ENCODE data around the gene PLEKHA6.
"Not testable (repeated sequence)": the region's sequence is repeated elsewhere in the genome, so short reads cannot be mapped to it uniquely, and the experiment has no call there.

Gene PLEKHA6

DNA sequence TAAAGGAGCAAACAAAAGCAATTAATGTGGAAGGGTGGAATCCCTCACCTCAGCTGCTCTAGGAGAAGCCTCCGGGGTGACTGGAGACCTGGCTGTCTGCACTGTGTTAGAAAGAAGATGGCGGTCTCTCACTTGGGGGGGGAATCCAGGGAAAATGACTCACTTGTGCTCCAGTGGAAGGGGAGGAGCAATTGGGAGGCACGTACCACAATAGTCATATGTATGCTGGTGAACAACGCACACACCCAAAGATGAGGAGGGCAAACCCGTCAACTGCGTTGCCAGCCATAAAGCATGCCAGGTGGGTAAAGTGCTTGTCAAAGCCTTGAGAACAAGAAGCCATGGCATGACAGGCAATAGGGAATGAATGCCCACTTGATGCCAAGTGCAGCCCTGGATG lies 22.1 kb downstream of the PLEKHA6 start:
- no peak for DNase-seq (ENCODE audit: low read depth)

DNA sequence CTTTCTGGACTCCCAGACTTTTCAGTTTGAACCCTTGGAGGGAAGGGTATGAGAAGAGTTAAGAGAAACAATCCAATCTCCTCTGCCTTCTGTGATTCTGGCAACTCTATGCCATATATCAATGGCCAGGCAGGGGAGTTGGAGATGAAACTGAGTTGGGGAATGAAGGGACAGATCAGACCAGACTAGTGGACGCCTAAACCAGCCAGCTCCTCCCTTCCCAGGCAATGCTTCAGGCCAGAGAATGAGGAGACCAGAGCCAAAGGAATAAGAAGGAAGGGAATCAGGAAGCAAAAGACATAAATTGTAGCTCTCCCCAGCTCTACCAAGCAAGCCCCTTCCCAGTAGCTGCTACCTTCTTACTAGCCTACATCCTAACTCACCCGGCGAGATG lies 22.7 kb downstream of the PLEKHA6 start:
- no peak for DNase-seq (ENCODE audit: low read depth)

DNA sequence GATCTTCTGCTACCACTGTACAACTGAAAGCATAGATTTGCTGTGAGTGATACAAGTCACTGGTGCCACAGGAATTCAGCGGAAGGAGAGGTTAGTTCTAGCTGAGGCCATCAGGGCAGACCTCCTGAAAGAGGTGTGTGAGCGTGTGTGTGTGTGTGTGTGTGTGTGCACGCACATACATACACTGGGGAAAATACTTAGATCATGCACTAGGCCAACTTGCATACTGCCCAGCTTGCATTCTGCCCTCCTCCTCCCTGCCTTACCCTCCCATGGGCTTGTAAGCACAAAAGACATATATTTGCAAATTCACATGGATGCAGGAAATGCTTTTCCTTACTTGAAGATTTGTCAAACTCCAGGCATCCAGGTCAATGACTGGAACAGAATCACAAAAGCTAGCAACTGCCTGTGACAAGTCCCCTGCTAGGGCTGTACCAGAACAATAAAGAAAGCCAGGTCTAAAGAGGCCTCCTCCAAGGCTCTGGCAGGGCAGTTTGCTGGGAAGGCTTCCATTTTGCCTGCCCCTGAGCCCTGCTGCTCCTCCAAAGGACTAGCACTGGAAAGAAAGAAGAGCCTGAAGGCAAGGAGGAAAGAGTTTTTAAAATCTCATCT lies 23.2 kb downstream of the PLEKHA6 start:
- DNase-seq (ENCODE audit: low read depth) = no peak

DNA sequence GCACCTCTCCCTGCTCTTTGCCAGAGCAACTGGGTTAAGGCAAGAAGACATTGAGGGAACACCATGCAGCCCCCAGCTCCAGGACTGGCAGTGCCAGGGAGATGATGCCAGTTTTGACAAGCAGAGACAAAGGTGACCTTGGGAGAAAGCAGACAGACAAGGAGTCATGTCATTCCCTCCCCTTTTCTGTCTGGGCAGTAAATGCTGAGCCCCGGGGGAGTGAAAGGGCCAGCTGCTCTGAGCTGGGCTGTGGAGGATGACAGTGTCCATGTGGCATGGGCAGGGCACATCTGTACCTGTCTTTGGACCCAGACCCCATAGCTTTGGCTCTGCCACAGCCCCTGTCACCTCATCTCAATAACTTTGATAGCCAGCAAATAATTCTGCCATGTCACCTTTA lies 24.2 kb downstream of the PLEKHA6 start:
- no peak for DNase-seq (ENCODE audit: low read depth)

DNA sequence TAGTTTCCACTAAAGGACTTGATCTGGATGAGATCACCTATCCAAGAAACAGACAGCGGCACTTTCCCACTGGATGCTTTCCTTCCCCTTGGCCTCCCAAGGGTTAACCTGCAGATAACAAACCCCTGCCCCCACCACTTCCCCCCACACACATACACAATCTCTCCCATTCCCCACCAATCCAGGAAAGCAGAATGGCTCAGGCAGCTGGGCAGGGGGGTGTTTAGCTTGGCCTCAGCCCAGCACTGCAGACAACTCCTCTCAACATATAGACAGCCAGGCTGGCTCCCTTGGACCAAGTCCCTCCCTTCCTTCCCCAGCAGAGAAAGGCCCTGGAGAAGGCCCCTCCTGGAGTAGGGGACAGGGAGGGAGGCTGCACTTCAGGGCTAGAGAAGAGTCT lies 24.6 kb downstream of the PLEKHA6 start:
- DNase-seq (ENCODE audit: low read depth) = no peak

DNA sequence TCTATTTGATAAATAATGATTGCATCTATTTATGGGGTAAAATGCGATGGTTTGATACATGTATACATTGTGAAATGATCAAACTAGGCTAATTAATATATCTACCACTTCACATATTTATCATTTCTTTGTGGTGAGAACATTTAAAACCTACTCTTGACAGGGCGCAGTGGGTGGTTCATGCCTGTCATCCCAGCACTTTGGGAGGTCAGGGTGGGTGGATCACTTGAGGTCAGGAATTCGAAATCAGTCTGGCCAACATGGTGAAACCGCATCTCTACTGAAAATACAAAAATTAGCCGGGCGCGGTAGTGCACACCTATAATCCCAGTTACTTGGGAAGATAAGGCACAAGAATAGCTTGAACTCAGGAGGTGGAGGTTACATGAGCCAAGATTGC lies 25.3 kb downstream of the PLEKHA6 start:
- DNase-seq (ENCODE audit: low read depth) = no peak

DNA sequence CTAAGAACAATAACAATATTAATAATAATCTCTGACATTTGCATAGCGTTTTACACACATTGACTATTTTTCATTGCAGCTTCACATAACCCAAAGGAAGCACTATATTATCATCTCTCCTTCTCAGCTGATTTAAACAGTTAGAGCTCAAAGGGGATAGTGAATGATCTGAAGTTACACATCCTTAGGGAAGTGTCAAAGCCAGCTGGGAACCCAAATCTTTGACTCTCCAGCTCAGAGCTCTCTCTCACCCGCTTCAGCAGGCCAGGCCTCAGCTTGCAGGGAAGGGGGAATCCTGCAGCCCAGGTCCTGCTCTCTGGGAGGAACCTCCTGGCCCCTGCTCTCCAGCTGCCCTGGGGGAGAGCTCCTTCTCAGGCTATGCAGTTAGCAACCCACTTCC lies 26.3 kb downstream of the PLEKHA6 start:
- DNase-seq (ENCODE audit: low read depth) = no peak

DNA sequence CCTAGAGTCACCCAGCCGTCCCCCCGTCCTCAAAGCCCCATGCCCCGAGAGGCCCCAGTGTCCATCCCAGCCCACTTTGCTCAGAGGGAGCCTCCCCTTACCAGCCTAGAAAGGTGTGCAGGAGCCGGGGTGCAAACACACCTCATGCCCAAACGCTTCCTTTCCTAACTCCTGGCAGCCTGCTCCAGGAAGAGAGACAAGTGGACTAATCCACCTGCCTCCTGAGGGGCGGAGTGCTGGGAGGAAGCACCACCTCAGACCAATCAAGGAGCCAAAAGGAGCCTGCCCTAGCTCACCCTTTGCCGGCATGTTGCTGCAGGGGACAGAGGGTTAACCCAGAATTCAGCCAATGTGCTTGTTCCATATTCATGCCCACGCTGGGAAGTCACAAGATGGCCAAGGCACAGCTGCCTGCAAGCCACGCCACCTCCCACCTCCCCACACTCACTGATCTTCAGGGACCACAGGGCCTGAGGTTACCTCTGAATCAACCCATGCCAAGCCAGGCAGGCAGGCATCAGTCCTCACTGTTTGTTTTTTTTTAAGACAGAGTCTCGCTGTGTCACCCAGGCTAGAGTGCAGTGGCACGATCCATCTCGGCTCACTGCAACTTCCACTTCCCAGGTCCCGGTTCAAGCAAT lies 27.8 kb downstream of the PLEKHA6 start:
- no peak for DNase-seq (ENCODE audit: low read depth)

DNA sequence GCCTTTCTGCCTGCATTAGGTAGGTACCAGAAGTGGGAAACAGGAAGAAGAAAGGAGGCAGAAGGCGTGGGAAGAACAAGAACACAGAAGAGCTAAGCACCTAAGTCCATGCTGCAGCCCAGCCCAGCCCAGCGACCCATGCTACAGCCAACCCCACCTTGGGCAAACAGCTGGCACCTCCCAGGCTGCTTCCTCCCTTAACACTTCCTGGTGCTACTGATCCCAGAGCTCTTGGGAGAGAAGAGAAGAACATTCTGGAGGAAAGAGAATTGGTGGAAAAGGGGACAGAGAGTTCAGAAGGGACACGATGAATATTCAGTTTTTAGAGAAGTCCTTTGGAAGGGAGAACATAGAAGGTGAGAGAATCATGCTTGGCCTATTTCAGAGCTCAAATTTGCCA lies 28.5 kb downstream of the PLEKHA6 start:
- no peak for DNase-seq (ENCODE audit: low read depth)

DNA sequence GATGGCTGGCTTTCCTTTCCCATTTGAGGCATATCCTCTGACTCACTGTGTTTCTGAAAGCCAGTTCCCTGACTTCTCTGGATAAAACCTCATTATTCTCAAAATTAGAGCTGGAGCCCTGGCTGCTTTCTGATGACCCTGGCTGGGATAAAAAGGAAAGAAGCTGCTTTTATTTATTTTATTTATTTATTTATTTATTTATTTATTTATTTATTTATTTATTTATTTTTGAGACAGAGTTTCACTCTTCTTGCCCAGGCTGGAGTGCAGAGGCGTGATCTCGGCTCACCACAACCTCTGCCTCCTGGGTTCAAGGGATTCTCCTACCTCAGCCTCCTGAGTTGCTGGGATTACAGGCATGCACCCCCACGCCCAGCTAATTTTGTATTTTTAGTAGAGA lies 31.9 kb downstream of the PLEKHA6 start:
- DNase-seq (ENCODE audit: low read depth) = not testable (repeated sequence)

DNA sequence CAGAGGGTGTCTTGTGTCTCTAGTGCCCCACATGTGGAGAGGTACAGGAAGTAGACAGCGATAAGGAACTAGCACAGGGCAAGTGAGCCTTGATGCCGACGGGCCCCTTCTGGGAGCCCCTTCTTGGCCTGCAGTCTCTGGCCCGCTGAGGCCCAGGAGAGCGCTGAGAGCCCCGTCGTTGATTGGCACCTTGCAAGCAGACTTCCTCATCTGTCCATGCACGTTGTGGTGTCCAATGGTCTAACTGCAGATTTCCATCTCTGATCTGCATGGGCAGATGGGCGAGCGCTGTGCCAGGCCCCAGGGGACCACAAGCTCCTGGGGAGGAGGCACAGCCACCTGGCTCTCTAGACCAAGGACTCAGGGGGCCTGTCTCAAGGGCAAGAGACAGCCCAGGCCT lies 32.4 kb downstream of the PLEKHA6 start:
- DNase-seq (ENCODE audit: low read depth) = no peak

DNA sequence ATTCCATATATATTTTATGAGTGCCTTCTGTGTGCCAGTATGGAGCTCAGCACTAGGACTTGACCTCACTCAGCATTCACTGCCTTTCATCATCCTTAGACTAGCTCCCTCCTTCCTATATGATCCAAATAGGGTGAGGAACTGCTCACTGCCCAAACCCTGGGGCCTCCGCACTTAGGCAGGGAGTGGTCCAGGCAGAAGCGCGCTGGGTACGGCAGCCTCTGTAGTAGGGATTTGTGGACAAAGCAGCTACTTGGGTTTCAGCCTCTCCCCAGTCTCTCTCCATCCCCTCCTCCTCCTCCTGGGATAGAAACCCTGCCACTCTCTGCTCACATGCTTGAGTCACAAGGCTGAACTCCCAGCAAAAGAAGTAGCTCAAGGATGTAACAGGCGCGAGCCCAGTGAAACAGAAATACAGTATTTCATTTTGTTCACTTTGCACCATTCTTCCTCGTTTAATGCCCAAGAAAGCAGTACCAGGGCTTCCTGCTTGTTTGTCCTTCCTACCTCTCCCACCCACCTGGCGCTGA lies 32.9 kb downstream of the PLEKHA6 start:
- DNase-seq (ENCODE audit: low read depth) = no peak

DNA sequence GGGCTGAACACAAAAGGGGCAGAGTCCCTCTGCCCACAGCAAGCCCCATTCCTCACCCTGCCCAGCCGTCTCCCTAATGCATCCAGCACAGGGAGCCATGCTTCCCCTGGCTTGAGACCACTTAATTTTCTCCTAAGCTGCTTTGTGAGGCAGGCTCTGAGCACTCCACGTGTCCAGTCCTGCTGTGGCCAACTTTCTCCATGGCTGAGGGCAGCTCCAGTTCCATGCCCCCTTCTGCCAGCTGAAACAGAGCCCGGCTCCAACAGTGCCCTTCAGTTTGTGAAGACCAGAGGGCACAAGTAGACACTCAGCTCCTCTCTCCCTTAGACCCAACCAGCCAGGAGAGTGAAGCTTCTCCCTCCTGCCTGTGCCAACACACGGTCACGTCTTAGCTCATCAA lies 33.8 kb downstream of the PLEKHA6 start:
- DNase-seq (ENCODE audit: low read depth) = no peak

DNA sequence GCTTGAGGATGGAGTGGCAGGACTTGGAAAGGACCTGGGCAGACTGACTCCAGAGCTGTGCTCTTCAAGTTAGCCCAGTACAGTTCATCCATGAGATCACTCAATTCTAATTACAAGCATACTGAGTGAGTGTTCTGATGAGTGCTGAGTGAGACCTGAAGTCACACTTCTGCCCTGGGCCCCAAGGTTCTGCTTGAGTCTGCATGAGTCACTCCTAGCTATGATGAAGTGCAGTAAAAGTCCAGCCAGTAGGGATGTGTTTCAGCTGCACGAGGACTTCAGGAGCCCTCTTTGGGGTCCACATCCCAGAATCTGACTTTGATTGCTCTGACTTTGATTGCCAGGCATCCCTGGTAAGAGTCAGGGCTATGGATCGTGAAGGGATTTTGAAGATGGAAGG lies 35.8 kb downstream of the PLEKHA6 start:
- DNase-seq (ENCODE audit: low read depth) = no peak

DNA sequence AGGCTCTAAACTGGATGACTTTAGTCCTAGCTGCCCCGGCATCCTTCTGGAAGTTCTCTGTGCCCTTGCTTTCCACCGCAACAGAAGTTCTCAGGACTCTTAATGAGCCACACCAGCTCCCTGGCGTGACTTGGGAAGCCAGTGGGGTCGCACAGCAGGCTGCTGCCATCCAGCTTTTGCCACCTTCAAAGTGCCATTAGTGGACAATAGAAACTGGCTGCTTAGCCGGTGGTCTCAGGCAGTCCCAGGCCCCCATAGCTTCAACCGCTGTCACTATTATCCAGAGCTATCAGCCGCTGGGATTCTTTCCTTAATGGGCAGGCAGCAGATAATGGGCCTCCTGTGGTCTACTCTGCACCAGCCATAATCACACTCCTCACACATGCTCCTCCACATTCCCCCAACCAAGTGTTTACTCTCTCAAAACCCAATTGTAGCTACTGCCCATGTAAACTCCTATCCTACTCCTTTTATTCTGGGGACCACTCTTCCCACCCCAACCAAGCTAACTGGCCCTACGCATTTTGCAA lies 37.3 kb downstream of the PLEKHA6 start:
- no peak for DNase-seq (ENCODE audit: low read depth)

DNA sequence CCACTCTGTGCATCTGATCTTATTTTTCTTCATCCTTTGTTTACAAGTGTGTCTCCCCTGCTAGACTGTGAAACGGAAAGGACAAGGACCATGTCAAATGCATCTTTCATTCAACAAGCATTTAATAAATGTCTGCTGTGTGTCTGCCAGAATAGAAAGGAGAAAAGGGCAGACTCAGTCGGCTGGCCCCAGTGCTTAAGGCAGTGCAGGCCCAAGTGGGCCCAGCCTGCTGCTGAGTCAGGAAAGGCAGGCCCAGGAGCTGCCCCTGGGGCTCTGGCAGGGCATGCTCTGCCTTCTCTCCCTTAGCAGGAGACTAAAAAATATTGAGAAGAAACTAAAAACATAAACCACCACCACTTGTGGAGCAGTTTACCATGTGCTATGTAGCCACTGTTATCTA lies 38.1 kb downstream of the PLEKHA6 start:
- DNase-seq (ENCODE audit: low read depth) = no peak

DNA sequence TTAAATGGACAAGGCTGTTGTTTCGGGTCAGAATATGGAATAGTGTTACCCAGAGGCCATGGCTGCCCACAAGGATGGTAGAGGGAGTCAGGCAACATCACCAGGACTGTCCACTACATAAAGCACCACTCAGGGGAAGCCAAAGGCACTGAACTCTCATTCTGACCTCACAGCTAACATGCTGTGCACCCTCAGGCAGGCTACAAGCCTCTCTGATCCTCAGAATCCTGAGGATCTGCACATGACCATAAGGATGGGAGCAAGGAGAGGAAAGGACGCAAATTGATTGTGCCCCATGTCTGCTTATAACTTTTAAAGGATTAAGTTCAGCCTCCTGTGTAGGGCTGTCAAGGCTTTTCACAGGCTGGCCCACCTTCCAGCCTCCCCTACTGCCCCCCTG lies 38.7 kb downstream of the PLEKHA6 start:
- DNase-seq (ENCODE audit: low read depth) = no peak

DNA sequence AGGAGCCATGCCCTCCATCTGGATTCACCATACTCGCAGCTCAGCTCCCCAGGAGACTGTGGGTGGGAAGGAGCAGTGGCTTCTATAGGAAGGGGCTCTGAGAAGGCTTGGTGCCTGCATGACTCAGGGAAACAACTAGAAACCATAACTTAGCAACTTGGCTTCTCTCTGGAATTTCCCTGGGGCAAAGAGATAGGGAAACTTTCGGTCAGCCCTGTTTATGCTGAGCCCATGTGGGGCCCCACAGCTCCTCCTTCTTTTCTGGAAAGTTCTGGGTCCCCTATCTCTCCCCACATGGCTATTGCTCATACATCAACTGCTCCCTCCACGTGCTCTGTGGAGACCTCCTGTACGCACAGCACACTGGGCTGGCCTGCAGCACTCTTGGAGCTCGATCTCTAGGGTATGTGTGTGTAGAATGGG lies 39.3 kb downstream of the PLEKHA6 start:
- DNase-seq (ENCODE audit: low read depth) = no peak

DNA sequence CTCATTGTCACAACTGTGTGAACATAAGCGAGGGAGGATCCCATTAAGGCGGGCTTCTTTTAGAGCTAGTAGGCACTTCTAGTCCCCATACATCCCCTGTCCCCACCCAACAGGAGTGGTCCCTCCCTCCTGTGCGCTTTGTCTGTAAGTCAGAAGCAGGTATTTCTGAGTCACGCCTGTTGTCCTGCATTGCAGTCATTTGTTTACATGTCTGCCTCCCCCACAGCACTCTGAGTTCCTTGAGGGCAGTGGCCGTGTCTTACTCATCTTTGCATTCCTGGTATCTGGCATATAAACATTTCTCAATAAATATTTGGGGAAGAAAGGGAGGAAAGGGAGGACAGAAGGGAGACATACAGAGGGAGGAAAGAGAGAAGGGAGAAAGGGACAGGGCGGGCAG lies 40.3 kb downstream of the PLEKHA6 start:
- no peak for DNase-seq (ENCODE audit: low read depth)

DNA sequence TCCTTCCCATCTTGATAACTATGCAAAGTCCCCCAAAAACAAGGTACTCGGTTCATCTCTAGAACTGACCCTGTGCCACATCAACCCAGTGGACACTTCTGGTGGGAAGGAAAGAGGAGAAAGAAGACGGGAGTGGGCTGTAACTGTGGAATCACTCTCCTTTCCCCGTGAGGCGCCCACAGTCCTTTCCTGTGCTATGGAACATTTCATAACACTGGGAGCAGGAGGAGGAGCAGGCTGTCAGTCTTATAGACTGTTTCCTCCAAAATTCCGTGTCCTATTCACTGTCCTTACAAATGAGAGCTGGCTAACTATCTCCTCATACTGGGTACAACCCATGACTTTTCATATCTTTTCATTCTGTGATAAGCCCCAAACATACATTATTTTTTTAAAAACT lies 40.7 kb downstream of the PLEKHA6 start:
- DNase-seq (ENCODE audit: low read depth) = no peak

DNA sequence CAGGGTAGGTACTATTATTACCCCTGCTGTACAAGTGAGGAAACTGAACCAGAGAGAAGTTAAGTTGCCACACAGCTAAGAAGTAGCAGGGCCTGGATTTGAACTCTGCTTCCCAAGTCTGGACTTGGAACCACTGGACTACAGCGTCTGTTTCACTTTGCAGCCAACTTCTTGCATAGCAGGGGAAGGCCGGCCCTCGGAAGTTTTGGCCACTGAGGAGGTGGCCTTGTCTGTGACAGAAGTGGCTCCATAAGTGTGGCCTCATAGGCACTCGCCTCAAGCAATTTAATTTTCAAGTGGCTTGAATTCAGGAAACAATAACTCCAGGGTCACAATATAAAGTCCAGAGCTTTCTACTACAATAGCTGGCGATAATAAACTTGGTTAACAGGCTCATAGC lies 41.4 kb downstream of the PLEKHA6 start:
- DNase-seq (ENCODE audit: low read depth) = no peak

DNA sequence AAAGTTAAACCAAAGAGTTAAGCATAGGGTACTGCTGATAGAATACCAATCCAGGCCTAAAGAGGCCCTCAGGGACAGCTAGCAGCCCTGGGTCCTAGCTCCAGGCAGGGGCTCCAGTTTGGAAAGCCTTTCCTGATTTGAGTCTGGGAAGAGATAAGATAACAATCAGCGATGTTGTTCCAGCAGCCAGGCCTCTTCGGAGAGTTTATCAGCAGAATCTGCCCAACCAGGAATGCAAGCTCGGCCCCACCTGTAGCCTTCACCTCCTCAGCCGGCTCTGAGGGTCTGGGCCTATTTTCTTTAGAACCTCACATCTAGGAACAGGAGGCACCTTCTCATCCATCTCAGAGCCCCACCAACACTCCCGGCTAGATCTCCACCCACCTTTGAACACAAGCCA lies 42.6 kb downstream of the PLEKHA6 start:
- DNase-seq (ENCODE audit: low read depth) = no peak

DNA sequence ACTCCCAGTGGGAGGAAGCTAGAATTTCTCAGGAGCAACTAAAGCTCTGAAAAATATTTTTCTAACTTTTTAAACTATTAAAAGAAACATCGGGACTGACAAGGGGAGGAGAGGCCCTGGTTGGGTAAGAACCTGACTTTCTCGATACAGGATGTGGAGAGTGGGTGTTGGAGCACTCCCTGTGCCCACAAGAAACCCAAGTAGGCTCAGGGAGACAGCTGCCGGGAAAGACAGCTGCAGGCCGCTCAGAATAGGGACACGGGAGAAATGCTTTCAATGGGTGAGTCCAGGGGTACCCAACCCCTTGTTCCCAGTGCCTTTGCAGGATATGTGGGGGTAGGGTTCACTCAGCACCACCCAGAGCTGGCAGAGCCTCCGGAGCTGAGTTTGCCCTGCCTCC lies 43.6 kb downstream of the PLEKHA6 start:
- DNase-seq (ENCODE audit: low read depth) = no peak

Data from T follicular helper cell (primary cell).